ENCODE measurements around the gene C15orf61.

Gene C15orf61

GRCh38 chr15:67521029-67521782 lies at the start of gene C15orf61:
C15orf61 (plus strand) TSS chr15:67521131; CDS start chr15:67521249, 118 bp downstream.
- peak; percentile 85 to 91 for DNase-seq

GRCh38 chr15:67472957-67473356 lies 48.0 kb upstream of the C15orf61 start:
- no peak for DNase-seq

- DNase-seq, result no peak
These were observed 46.4 kb upstream of the C15orf61 start for GRCh38 chr15:67474405-67475110.

GRCh38 chr15:67479781-67480505 lies 41.0 kb upstream of the C15orf61 start:
- DNase-seq, result no peak

- no peak for DNase-seq
These were observed 40.2 kb upstream of the C15orf61 start for GRCh38 chr15:67480741-67481140.

- no peak for DNase-seq
These were observed 39.3 kb upstream of the C15orf61 start for GRCh38 chr15:67481680-67482079.

GRCh38 chr15:67495585-67495984 lies 25.3 kb upstream of the C15orf61 start:
- no peak for DNase-seq

GRCh38 chr15:67501177-67501835 lies 19.6 kb upstream of the C15orf61 start:
- peak in 1 of 2 donors; percentile 26 for DNase-seq

GRCh38 chr15:67501836-67502461 lies 19.0 kb upstream of the C15orf61 start:
- DNase-seq, result no peak

GRCh38 chr15:67504056-67504455 lies 16.9 kb upstream of the C15orf61 start:
- DNase-seq, result no peak

- no peak for DNase-seq
These were observed 16.1 kb upstream of the C15orf61 start for GRCh38 chr15:67504796-67505195.

- DNase-seq, result no peak
These were observed 15.0 kb upstream of the C15orf61 start for GRCh38 chr15:67505675-67506572.

- DNase-seq, result no peak
These were observed 13.9 kb upstream of the C15orf61 start for GRCh38 chr15:67506775-67507747.

- no peak for DNase-seq
These were observed 12.5 kb upstream of the C15orf61 start for GRCh38 chr15:67508407-67508806.

- no peak for DNase-seq
These were observed 11.0 kb upstream of the C15orf61 start for GRCh38 chr15:67509918-67510317.

- DNase-seq, result no peak
These were observed 10.2 kb upstream of the C15orf61 start for GRCh38 chr15:67510597-67511190.

- DNase-seq, result no peak
These were observed 9.3 kb upstream of the C15orf61 start for GRCh38 chr15:67511606-67512005.

GRCh38 chr15:67512140-67512539 lies 8.8 kb upstream of the C15orf61 start:
- DNase-seq, result no peak

GRCh38 chr15:67512933-67513714 lies 7.8 kb upstream of the C15orf61 start:
- no peak for DNase-seq
